Transverse colon (tissue), 4 donors: ENCODE measurements around the gene EP300.
A peak's percentile ranks its signal among the peaks of the same experiment; 100 is the strongest.

Experiments used
- POLR2AphosphoS5 ChIP-seq, 3 donors: sonication (generic); formaldehyde crosslinking; IDR thresholded peaks; one replicate each; pipeline ENCODE4 v1.6.1; 2016; ENCODE audit warnings: antibody characterized with exemption in 3 of 3
- TF ChIP-seq, protein P1 (sequence below), 5 experiments: fragments of 200-600 bp in 3 of 5; fragments of 450-650 bp in 2 of 5; sonication (generic) in 3 of 5; IDR thresholded peaks; 1 replicate in 2 of 5; 2 replicates in 3 of 5; pipeline ENCODE4 v1.5.1; 2016 to 2017; ENCODE audit warnings: antibody characterized with exemption in 5 of 5, inconsistent platforms in 3 of 5, mild to moderate bottlenecking in 2 of 5, moderate library complexity in 1 of 5

DNA sequence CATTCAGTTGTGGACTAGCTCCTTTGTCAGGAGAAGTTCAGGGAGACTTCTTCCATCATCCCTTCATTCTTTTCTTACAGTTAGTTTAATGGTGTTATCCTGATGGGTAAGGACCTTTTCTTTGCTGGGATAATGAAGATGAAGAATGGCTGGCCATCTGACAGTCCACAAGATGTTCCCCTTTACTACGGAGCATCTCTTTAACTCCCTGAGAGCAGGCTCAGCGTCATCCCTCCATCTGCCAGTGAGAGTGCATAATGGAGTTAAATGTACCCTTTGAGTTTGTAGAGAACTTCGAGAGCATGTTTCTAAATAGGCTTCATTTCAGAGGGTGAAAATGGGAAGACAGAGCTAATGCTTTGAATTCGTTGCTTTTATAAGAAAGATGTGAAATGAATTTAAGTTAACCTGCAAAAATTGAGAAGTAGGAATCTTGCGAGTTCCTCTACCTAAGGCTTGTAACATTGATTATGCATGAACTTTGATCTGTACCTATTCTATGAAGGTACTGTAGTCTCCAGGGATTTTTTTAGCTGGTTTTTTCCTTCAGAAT, 1.7 kb downstream of the EP300 start:
- peak in 1 of 3 donors; percentile 33 for TF ChIP-seq POLR2AphosphoS5 (IDR thresholded peaks at IDR 0.05)
- TF ChIP-seq, protein P1, sequence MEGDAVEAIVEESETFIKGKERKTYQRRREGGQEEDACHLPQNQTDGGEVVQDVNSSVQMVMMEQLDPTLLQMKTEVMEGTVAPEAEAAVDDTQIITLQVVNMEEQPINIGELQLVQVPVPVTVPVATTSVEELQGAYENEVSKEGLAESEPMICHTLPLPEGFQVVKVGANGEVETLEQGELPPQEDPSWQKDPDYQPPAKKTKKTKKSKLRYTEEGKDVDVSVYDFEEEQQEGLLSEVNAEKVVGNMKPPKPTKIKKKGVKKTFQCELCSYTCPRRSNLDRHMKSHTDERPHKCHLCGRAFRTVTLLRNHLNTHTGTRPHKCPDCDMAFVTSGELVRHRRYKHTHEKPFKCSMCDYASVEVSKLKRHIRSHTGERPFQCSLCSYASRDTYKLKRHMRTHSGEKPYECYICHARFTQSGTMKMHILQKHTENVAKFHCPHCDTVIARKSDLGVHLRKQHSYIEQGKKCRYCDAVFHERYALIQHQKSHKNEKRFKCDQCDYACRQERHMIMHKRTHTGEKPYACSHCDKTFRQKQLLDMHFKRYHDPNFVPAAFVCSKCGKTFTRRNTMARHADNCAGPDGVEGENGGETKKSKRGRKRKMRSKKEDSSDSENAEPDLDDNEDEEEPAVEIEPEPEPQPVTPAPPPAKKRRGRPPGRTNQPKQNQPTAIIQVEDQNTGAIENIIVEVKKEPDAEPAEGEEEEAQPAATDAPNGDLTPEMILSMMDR (IDR thresholded peaks at IDR 0.05): no peak
